Measurements from ENCODE around the gene DACT2.
"Not testable (repeated sequence)": the region's sequence is repeated elsewhere in the genome, so short reads cannot be mapped to it uniquely, and the experiment has no call there.

Gene DACT2

GRCh38 chr6:168319279-168320111 lies at the start of gene DACT2:
Gene DACT2, minus strand, starts transcription at chr6:168319777. Its CDS starts 144 bp downstream, at chr6:168319633.
- DNase-seq: no peak

GRCh38 chr6:168368936-168369335 lies 49.4 kb upstream of the DACT2 start:
- DNase-seq: no peak

- no peak for DNase-seq
Measured at GRCh38 chr6:168368066-168368820, 48.7 kb upstream of the DACT2 start.

GRCh38 chr6:168367285-168367751 lies 47.7 kb upstream of the DACT2 start:
- DNase-seq: no peak

GRCh38 chr6:168366473-168366872 lies 46.9 kb upstream of the DACT2 start:
- DNase-seq: no peak

- no peak for DNase-seq
Measured at GRCh38 chr6:168365422-168366165, 46.0 kb upstream of the DACT2 start.

- DNase-seq: no peak
Measured at GRCh38 chr6:168364793-168365421, 45.3 kb upstream of the DACT2 start.

GRCh38 chr6:168363811-168364792 lies 44.5 kb upstream of the DACT2 start:
- no peak for DNase-seq

- DNase-seq: no peak
Measured at GRCh38 chr6:168363302-168363701, 43.7 kb upstream of the DACT2 start.

- DNase-seq: no peak
Measured at GRCh38 chr6:168362276-168362990, 42.9 kb upstream of the DACT2 start.

GRCh38 chr6:168361766-168362165 lies 42.2 kb upstream of the DACT2 start:
- no peak for DNase-seq

- no peak for DNase-seq
Measured at GRCh38 chr6:168359794-168360193, 40.2 kb upstream of the DACT2 start.

- no peak for DNase-seq
Measured at GRCh38 chr6:168358842-168359420, 39.4 kb upstream of the DACT2 start.

- DNase-seq: not testable (repeated sequence)
Measured at GRCh38 chr6:168356872-168357271, 37.3 kb upstream of the DACT2 start.

- DNase-seq: peak; percentile 48
Measured at GRCh38 chr6:168355716-168356522, 36.3 kb upstream of the DACT2 start.

GRCh38 chr6:168354338-168354737 lies 34.8 kb upstream of the DACT2 start:
- DNase-seq: no peak

- DNase-seq: no peak
Measured at GRCh38 chr6:168353041-168353440, 33.5 kb upstream of the DACT2 start.

GRCh38 chr6:168352096-168352495 lies 32.5 kb upstream of the DACT2 start:
- DNase-seq: no peak

- DNase-seq: peak; percentile 49
Measured at GRCh38 chr6:168349718-168350210, 30.2 kb upstream of the DACT2 start.

All from activated CD4-positive, alpha-beta T cell treated with anti-CD3 and anti-CD28 coated beads, Interleukin-2, Interleukin-6, amounts not matched to agents 100 ng/mL and 50 ng/mL, durations not matched to agents 16 hours and 8 hours (primary cell).